Astrocyte of the spinal cord (primary cell): ENCODE measurements around the gene PSORS1C1.

Source experiments
- DNase-seq: peaks from one replicate; pipeline ENCODE4 v3.0.0; 2011; ENCODE audit warnings: low read depth, low spot score
- H3K4me3 ChIP-seq: 2 replicates; pipeline ENCODE4 v1.5.1; 2011; ENCODE audit warnings: low read depth, mild to moderate bottlenecking, low read length, moderate library complexity
- in situ Hi-C: cut with HindIII; loops from 2 replicates; pipeline ENCODE4 v1.10.0; 2017; ENCODE audit warnings: low sequenced_read_pairs
- TF ChIP-seq, protein P1 (sequence below): IDR thresholded peaks from 2 replicates; pipeline ENCODE4 v1.5.1; 2012; ENCODE audit warnings: low read depth, mild to moderate bottlenecking, low read length, inconsistent platforms

The PSORS1C1 gene

DNA sequence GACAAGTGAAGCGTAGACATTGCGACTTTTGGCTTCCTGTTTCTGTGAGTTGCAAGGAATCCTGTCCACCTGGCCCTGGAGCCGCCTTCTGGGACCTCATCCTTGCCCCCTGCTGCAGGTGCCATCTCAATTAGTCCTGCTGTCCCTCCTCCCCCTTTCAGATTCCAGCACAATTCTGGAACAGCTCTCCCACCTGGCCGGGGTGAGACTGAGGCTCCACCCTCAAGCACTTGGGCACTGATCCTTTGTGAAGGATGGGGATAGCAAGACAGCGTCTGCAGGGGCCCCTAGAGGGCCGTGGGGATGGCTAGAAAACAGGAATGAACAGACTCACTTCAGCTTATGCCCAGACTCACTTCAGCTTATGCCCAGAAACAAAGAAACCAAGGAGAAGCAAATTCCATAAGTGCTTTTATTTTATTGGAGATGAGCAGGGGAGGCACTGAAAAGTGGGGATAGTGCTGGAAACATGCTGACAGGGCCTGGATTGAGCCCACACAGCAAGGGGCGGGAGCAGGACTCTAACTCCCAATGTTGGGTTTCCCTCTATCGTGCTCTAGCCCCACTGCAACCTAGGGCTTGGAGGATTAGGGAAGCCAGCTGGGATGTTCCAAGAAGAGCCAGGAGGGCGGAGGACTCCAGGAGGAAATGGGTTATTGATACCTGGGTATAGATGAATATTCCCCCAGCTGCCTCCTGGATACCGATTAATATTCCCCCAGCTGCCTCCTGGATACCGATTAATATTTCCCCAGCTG, 3.6 kb upstream of the PSORS1C1 start:
- in situ Hi-C loops, result no loop called here

GRCh38 chr6:31111712-31112111, 2.9 kb upstream of the PSORS1C1 start:
- H3K4me3 ChIP-seq, result no peak overlapping the region
- DNase-seq, result no peak
- in situ Hi-C loops, result no loop called here
- TF ChIP-seq, protein P1, sequence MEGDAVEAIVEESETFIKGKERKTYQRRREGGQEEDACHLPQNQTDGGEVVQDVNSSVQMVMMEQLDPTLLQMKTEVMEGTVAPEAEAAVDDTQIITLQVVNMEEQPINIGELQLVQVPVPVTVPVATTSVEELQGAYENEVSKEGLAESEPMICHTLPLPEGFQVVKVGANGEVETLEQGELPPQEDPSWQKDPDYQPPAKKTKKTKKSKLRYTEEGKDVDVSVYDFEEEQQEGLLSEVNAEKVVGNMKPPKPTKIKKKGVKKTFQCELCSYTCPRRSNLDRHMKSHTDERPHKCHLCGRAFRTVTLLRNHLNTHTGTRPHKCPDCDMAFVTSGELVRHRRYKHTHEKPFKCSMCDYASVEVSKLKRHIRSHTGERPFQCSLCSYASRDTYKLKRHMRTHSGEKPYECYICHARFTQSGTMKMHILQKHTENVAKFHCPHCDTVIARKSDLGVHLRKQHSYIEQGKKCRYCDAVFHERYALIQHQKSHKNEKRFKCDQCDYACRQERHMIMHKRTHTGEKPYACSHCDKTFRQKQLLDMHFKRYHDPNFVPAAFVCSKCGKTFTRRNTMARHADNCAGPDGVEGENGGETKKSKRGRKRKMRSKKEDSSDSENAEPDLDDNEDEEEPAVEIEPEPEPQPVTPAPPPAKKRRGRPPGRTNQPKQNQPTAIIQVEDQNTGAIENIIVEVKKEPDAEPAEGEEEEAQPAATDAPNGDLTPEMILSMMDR, result no peak

More for the DNA sequence above, 3.6 kb upstream of the PSORS1C1 start:
- no peak for DNase-seq
- no peak overlapping the region for H3K4me3 ChIP-seq
- TF ChIP-seq, protein P1, result no peak

- TF ChIP-seq, protein P1, result no peak
- no peak within 1 kb of the TSS for H3K4me3 ChIP-seq
- in situ Hi-C loops, result no loop called here
- DNase-seq, result no peak
Observed at GRCh38 chr6:31112478-31112877, 2.1 kb upstream of the PSORS1C1 start, which contains the start of gene C6orf15. Gene C6orf15 (minus strand): TSS chr6:31112575. CDS start chr6:31112555, 20 bp downstream.

GRCh38 chr6:31113861-31114540, 599 bp upstream of the PSORS1C1 start:
- no peak overlapping the region for H3K4me3 ChIP-seq
- peak; percentile 93 for DNase-seq
- TF ChIP-seq, protein P1, result no peak
- in situ Hi-C loops, result no loop called here

- TF ChIP-seq, protein P1, result peak; percentile 55
- peak; percentile 69 for DNase-seq
- in situ Hi-C loops, result no loop called here
- H3K4me3 ChIP-seq, result peak overlapping the region; percentile 17
Observed at GRCh38 chr6:31114970-31115849, 610 bp downstream of the PSORS1C1 start.

- TF ChIP-seq, protein P1, result no peak
- no peak for DNase-seq
- no peak overlapping the region for H3K4me3 ChIP-seq
- in situ Hi-C loops, result no loop called here
Observed at GRCh38 chr6:31115941-31116560, 1.5 kb downstream of the PSORS1C1 start.
